ENCODE measurements around the gene MRPL53. TPM values are rescaled to one million over a fixed set of nuclear protein-coding genes. Genes with fewer than 3 reads are reported as not detected.

Gene MRPL53
- total and polyA plus RNA-seq, 9 of the 15 experiments (the other 6 are each of a cell fraction or from before 2014, with no cell fraction given) = 11.5 to 87.9 (median 41.1) TPM

GRCh38 chr2:74507145-74507925 lies 34.9 kb upstream of the MRPL53 start, which contains the start of gene PCGF1 (continued):
- peak; percentile 40; the same call in 1 of the 2 replicates for TF ChIP-seq THAP12 (CRISPR knock-in tag; IDR thresholded peaks at IDR 0.05)
- TF ChIP-seq PHF20 (IDR thresholded peaks at IDR 0.05; ENCODE audit: partially characterized antibody) = peak; percentile 72
- no peak; the same call in 1 of the 2 replicates for TF ChIP-seq ZNF76 (CRISPR knock-in tag; IDR thresholded peaks at IDR 0.05; ENCODE audit: borderline replicate concordance)
- no peak for TF ChIP-seq SREBF2 (CRISPR knock-in tag; IDR thresholded peaks at IDR 0.05)
- no peak for TF ChIP-seq ASH1L (IDR thresholded peaks at IDR 0.05; ENCODE audit: borderline replicate concordance, low read depth, partially characterized antibody)
- peak; percentile 4; the same call in 1 of the 2 replicates for TF ChIP-seq HMBOX1 (IDR thresholded peaks at IDR 0.05)
- TF ChIP-seq CAMTA2 (CRISPR knock-in tag; conservative IDR thresholded peaks at IDR 0.05) = no peak
- TF ChIP-seq VEZF1 (CRISPR knock-in tag; IDR thresholded peaks at IDR 0.05) = peak; percentile 96
- TF ChIP-seq NELFE (IDR thresholded peaks at IDR 0.05; ENCODE audit: insufficient read depth, insufficient read length) = no peak
- TF ChIP-seq UBTF (IDR thresholded peaks at IDR 0.05; ENCODE audit: borderline replicate concordance in 1 of 2, low read depth in 2 of 2, low read length in 2 of 2) = 0 out of 4 replicates have a peak, but pooled peaks of 1 of the 2 experiments have one; percentile 2
- TF ChIP-seq HDAC3 (IDR thresholded peaks at IDR 0.05; ENCODE audit: borderline replicate concordance, partially characterized antibody) = no peak
- no peak for TF ChIP-seq MAFK (IDR thresholded peaks at IDR 0.05; ENCODE audit: low read length)
- peak; percentile 81; the same call in 1 of the 2 replicates for TF ChIP-seq ZNF740 (CRISPR knock-in tag; IDR thresholded peaks at IDR 0.05)
- TF ChIP-seq ZNF740 (tag; IDR thresholded peaks at IDR 0.05) = no peak; a peak in 1 of 4 replicates
- TF ChIP-seq ZNF277 (CRISPR knock-in tag; IDR thresholded peaks at IDR 0.05; ENCODE audit: borderline replicate concordance) = no peak
